Endothelial cell of umbilical vein (primary cell): Measurements from ENCODE around the gene IL17F. TPM values are rescaled to one million over a fixed set of nuclear protein-coding genes. Genes with fewer than 3 reads are reported as not detected.

ENCODE experiments used
- BruUV-seq: library from RNA; stranded (reverse); fragments of 400-500 nt; replicated peaks from 2 replicates; lab custom pipeline; 2021; lab: Mats Ljungman, UMichigan
- CTCF ChIA-PET: fragments of 300-600, 350-600 bp; sonication (Branson Sonifier 250); formaldehyde crosslinking; loops from one replicate; lab custom pipeline; 2021; ENCODE audit warnings: antibody characterized with exemption, inconsistent platforms; lab: Charles Lee
- POLR2A ChIA-PET: fragments of 300-600, 350-600 bp; sonication (Branson Sonifier 250); formaldehyde crosslinking; loops from one replicate; lab custom pipeline; 2021; ENCODE audit warnings: antibody characterized with exemption, inconsistent platforms; lab: Charles Lee
- DNase-seq: peaks from one replicate; pipeline ENCODE4 v3.0.0-alpha.2; 2011; ENCODE audit warnings: low read depth, low spot score
- FAIRE-seq: peaks from 2 replicates; lab custom pipeline; 2011; peaks lifted over from hg19 to GRCh38; lab: Jason Lieb, UNC
- H2AFZ ChIP-seq: 2 replicates; pipeline ENCODE4 v1.6.0; 2012; ENCODE audit warnings: low read depth, low read length, control low read depth, inconsistent platforms
- H3K27ac ChIP-seq: 2 replicates; pipeline ENCODE4 v1.5.1; 2011; ENCODE audit warnings: low read depth, mild to moderate bottlenecking, control low read depth, low read length, moderate library complexity; ENCODE audit not compliant: insufficient read depth
- H3K27me3 ChIP-seq, 2 experiments: 2 replicates each; pipeline versions ENCODE4 v1.6.0 to v1.6.1; 2011; ENCODE audit warnings: low read length in 2 of 2, mixed read lengths in 1 of 2; ENCODE audit not compliant: control insufficient read depth in 2 of 2, insufficient read depth in 2 of 2
- H3K36me3 ChIP-seq, 2 experiments: 2 replicates in 1 of 2; 3 replicates in 1 of 2; pipeline ENCODE4 v1.5.1; 2011; ENCODE audit warnings: low read length in 2 of 2, mild to moderate bottlenecking in 1 of 2, moderate library complexity in 1 of 2; ENCODE audit not compliant: control insufficient read depth in 2 of 2, insufficient read depth in 2 of 2; ENCODE audit errors: extremely low read depth in 1 of 2
- H3K4me1 ChIP-seq: 3 replicates; pipeline ENCODE4 v1.5.1; 2011; ENCODE audit warnings: mild to moderate bottlenecking, low read length; ENCODE audit not compliant: control insufficient read depth, insufficient read depth; ENCODE audit errors: extremely low read depth
- H3K4me2 ChIP-seq: 2 replicates; pipeline ENCODE4 v1.6.1; 2011; ENCODE audit warnings: low read length, control low read depth, mixed read lengths; ENCODE audit not compliant: insufficient read depth
- H3K4me3 ChIP-seq, 3 experiments: fragments of 200-600 bp in 1 of 3; sonication (generic), shearing (Covaris generic) in 1 of 3; replicated peaks in 1 of 3; 2 replicates each; pipeline ENCODE4 v1.5.1; 2011 to 2016; ENCODE audit warnings: control low read depth in 3 of 3, low read length in 3 of 3, mild to moderate bottlenecking in 2 of 3, inconsistent platforms in 1 of 3, low read depth in 1 of 3, moderate library complexity in 1 of 3; ENCODE audit not compliant: insufficient read depth in 1 of 3
- H3K79me2 ChIP-seq: 2 replicates; pipeline ENCODE4 v1.6.0; 2012; ENCODE audit warnings: low read length, inconsistent platforms; ENCODE audit not compliant: control insufficient read depth, insufficient read depth
- H3K9ac ChIP-seq: replicated peaks from 2 replicates; pipeline ENCODE3; 2011; ENCODE audit warnings: low read length, control low read depth; ENCODE audit not compliant: insufficient read depth; ENCODE audit errors: extremely low read depth
- H3K9me1 ChIP-seq: replicated peaks from 3 replicates; pipeline ENCODE4 v1.6.0; 2011; ENCODE audit warnings: mild to moderate bottlenecking, low read length; ENCODE audit not compliant: control insufficient read depth, insufficient read depth; ENCODE audit errors: extremely low read depth
- H3K9me3 ChIP-seq: replicated peaks from 2 replicates; pipeline ENCODE4 v1.5.1; 2012; ENCODE audit warnings: low read length, inconsistent platforms; ENCODE audit not compliant: control insufficient read depth, insufficient read depth
- H4K20me1 ChIP-seq: replicated peaks from 2 replicates; pipeline ENCODE3; 2011; ENCODE audit warnings: mild to moderate bottlenecking, low read length; ENCODE audit not compliant: control insufficient read depth, insufficient read depth; ENCODE audit errors: extremely low read depth
- CTCF ChIP-seq, 2 donors: IDR thresholded peaks; 1 replicate in 1 of 2; 2 replicates in 1 of 2; pipeline ENCODE4 v1.5.1; 2011; ENCODE audit warnings: low read length in 2 of 2, mild to moderate bottlenecking in 2 of 2, moderate library complexity in 2 of 2, control low read depth in 1 of 2, inconsistent platforms in 1 of 2, low read depth in 1 of 2; ENCODE audit not compliant: insufficient read depth in 1 of 2; ENCODE audit errors: extremely low read depth in 1 of 2
- EZH2 ChIP-seq: IDR thresholded peaks from 2 replicates; pipeline ENCODE4 v1.6.1; 2012; ENCODE audit warnings: borderline replicate concordance, low read depth, mild to moderate bottlenecking, moderate library complexity, low read length, inconsistent platforms; ENCODE audit not compliant: severe bottlenecking
- FOS ChIP-seq: IDR thresholded peaks from 2 replicates; pipeline ENCODE4 v1.6.1; 2011; ENCODE audit warnings: mild to moderate bottlenecking, low read length, moderate library complexity, borderline replicate concordance; ENCODE audit not compliant: insufficient read depth
- GATA2 ChIP-seq: IDR thresholded peaks from 2 replicates; pipeline ENCODE4 v1.7.0; 2011; ENCODE audit warnings: low read depth, mild to moderate bottlenecking, moderate library complexity, mixed read lengths, low read length; ENCODE audit not compliant: insufficient read length, insufficient read depth
- JUN ChIP-seq: IDR thresholded peaks from 2 replicates; pipeline ENCODE4 v1.6.1; 2011; ENCODE audit warnings: borderline replicate concordance, low read depth; ENCODE audit not compliant: insufficient read length, insufficient read depth
- MAX ChIP-seq: IDR thresholded peaks from 2 replicates; pipeline ENCODE4 v1.6.1; 2011; ENCODE audit not compliant: insufficient read depth, insufficient read length
- MYC ChIP-seq: IDR thresholded peaks from one replicate; pipeline ENCODE4 v1.6.1; 2011; ENCODE audit warnings: mild to moderate bottlenecking, low read depth, low read length
- POLR2A ChIP-seq: IDR thresholded peaks from 2 replicates; pipeline ENCODE4 v1.6.1; 2012; ENCODE audit warnings: low read depth, mild to moderate bottlenecking, control low read depth, low read length
- POLR2AphosphoS5 ChIP-seq: IDR thresholded peaks from 2 replicates; pipeline ENCODE4 v1.6.1; 2012; ENCODE audit warnings: low read depth, mild to moderate bottlenecking, control low read depth, low read length, moderate library complexity; ENCODE audit not compliant: insufficient read depth
- dilution Hi-C: fragments of 300-500 bp; cut with MboI; formaldehyde crosslinking; loops from one replicate; pipeline ENCODE4 v1.15.0; 2019; ENCODE audit warnings: low sequenced_read_pairs; ENCODE audit not compliant: extremely low pct_ligation_motif_present
- intact Hi-C: fragments of 100-400 bp; cut with micrococcal nuclease; formaldehyde crosslinking; loops from one replicate; pipeline ENCODE4 v1.10.0; 2022
- polyA plus RNA-seq, 4 experiments: library from polyadenylated mRNA; depleted of rRNA in 3 of 4; stranded (reverse) in 3 of 4; unstranded in 1 of 4; fragments of >200 nt; gene quantifications; 2 replicates each; pipeline versions ENCODE4 v1.2.1 to v1.2.3, GENCODE V29; 2011 to 2012; ENCODE audit warnings: missing spikeins in 1 of 4
- total RNA-seq: library from RNA; stranded (reverse); gene quantifications from 2 replicates; pipeline ENCODE4 v1.2.3, GENCODE V29; 2021

Gene IL17F
- total and polyA plus RNA-seq, 2 donors (not counting 3 experiments of a cell fraction or from before 2014, with no cell fraction given): not detected

GRCh38 chr6:52191824-52192223, 52.5 kb downstream of the IL17F start:
- Histone ChIP-seq H4K20me1 (no peaks in the 10 kb centered on the region), H3K4me2 (no peak overlapping the region), H3K27ac (no peak overlapping the region), H2AFZ (no peak overlapping the region), H3K79me2 (no peaks in the 10 kb centered on the region), H3K4me1 (no peaks in the 10 kb centered on the region), H3K4me3 (no peak overlapping the region), H3K27me3 (no peaks in the 10 kb centered on the region), H3K9me3 (no peaks in the 10 kb centered on the region), H3K9me1 (no peaks in the 10 kb centered on the region), H3K9ac (no peak overlapping the region), H3K36me3 (no peaks in the 10 kb centered on the region)
- ChIA-PET CTCF (no interaction called here), POLR2A (no interaction called here)
- dilution Hi-C loops (no loop called here), intact Hi-C loops (loop anchor here (10.0 kb wide), 1 partner anchor 57 kb away; no protein-coding TSS in a partner anchor)
- BruUV-seq: no TSS peak
- DNase-seq (no peak), FAIRE-seq (no peak)
- TF ChIP-seq CTCF (IDR thresholded peaks at IDR 0.05; ENCODE audit: extremely low read depth in 1 of 2, insufficient read depth in 1 of 2, low read depth in 1 of 2, low read length in 2 of 2) (no peak), POLR2AphosphoS5 (no peak), MYC (no peak), EZH2 (no peak), POLR2A (no peak), MAX (no peak), FOS (no peak), GATA2 (no peak), JUN (no peak)
